GM18858 (cell line): Measurements from ENCODE around the gene B4GALNT2.
A peak's percentile ranks its signal among the peaks of the same experiment; 100 is the strongest.

ENCODE experiments used
- ATAC-seq: cut with Tn5 transposase; IDR thresholded peaks from one replicate; pipeline ENCODE4 v1.9.1; 2021; ENCODE audit not compliant: unreplicated experiment

B4GALNT2 gene

DNA sequence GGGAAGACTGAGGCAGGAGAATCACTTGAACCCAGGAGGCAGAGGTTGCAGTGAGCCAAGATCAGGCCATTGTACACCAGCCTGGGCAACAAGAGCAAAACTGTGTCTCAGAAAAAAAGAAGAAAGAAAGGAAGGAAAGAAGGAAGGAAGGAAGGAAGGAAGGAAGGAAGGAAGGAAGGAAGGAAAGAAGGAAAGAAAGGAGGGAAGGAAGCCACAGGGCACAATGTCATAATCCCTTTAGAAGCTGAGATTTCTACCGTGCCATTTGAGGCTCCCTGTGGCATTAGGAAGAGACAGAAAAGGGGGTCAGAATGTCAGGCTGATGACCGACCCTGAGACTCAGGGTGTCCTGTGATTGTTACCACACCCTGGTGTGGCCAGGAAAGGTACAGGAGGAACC lies 71.2 kb downstream of the B4GALNT2 start:
- ATAC-seq, result no peak

DNA sequence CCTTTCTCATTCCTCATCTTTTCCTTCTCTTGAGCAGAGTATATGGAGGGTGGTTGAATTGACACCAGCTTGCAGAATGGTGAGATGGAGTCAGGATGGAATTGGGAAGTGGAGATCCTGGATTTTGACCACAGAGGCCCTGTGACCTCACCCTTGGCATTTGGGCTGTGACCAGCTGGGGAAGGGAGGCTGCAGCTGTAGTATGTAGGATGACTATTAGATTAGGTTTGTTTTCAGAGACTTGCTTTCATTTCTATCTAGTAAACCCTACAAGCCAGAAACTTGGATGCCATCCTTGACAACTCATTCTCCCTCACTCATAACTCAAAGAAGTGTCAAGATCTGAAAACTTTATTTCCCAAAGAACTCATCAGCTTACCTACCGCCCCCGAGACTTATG lies 71.9 kb downstream of the B4GALNT2 start:
- no peak for ATAC-seq

DNA sequence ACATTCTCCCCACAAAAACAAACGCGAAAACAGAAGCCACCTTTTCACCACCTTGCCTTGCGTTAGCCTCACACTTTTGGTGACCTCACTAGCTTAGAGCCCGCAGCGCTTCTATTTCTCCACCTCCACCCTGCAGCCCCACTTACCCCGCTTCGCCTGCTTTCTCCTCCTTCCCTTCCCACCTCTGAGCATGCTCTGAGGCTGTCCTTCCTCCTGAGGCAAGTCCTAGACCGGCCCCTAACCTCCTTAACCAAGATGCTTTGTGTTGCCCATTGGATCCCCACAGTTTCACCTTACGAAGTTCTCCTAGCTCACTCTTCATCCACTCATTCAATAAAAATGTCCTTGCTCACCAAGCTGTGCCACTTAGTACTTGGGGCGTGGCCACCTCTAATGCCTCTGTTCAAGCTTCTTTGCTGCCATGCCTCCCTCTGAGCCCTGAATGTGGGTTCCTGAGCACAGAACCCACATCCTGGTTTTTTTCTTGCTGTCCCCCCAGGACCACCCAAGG lies 76.5 kb downstream of the B4GALNT2 start:
- ATAC-seq, result no peak

GRCh38 chr17:49210158-49211029 lies 77.8 kb downstream of the B4GALNT2 start, which contains the start of the genes ABI3 and GNGT2:
ABI3 (plus strand) TSS chr17:49210707; CDS start chr17:49210725, 18 bp downstream.
GNGT2 (minus strand) TSS chr17:49210574; CDS start chr17:49207422, 3,152 bp downstream.
- peak; percentile 73 for ATAC-seq

- ATAC-seq, result no peak
Observed at GRCh38 chr17:49213399-49213798, 80.8 kb downstream of the B4GALNT2 start.

- no peak for ATAC-seq
Observed at GRCh38 chr17:49213847-49214246, 81.3 kb downstream of the B4GALNT2 start.

- ATAC-seq, result no peak
Observed at GRCh38 chr17:49214676-49215360, 82.2 kb downstream of the B4GALNT2 start.

DNA sequence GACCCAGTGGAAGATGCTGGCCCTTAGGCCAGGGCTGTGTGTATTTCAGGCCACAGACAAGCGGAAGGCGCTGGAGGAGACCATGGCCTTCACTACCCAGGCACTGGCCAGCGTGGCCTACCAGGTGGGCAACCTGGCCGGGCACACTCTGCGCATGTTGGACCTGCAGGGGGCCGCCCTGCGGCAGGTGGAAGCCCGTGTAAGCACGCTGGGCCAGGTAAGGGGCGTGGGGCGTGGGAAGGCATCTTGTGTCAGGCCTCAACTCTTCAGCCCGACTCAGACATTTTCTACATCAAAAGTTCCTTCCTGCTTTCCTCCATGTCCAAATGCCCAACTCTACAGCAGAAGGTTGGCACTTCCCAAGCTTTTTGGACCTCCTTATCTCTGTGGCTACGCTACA lies 83.9 kb downstream of the B4GALNT2 start:
- no peak for ATAC-seq

GRCh38 chr17:49216953-49217650 lies 84.5 kb downstream of the B4GALNT2 start:
- no peak for ATAC-seq

- ATAC-seq, result peak; percentile 35
Observed at GRCh38 chr17:49217651-49218413, 85.3 kb downstream of the B4GALNT2 start.

DNA sequence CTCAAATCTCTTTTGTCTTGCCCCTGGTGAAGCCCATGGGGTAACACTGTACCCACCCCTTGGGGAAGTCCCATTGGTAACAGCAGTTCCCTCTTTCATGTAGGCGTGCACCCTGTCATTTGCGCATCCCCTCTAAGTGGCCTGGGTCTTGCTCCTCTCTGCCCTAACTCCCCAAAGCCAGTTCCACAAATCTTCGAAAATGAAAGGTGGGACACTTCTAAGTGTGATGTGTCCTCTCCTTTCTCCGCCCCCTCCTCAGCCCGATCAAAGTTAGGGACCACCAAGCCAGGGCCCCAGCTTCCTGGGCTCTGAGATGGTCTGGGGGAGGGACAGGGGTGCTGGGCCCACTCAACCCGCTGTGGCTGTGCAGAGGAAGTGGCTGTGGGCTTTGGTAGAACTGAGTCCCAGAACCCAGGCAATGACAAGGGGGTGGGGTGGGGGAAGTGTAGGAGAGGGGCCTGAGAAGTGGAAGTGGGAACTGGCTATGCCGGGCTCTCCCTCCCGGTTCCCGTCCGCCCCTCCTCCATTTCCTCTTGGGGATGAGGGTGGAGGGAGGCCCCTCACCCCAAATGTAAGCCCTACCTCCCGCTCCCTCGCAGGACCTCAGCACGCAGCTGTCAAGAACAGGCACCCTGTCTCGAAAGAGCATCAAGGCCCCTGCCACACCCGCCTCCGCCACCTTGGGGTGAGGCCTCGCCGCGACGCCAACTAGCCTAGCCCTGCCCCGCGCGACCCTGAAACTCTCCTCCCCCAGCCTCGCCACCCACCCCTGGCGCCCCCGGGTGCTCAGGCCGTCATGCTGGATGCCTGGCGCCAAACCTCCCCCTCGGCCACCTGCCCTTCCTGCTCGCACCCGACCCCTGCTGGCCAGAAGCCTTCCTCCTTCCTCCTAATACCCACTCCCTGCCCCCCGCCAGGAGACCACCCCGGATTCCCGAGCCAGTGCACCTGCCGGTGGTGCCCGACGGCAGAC lies 86.7 kb downstream of the B4GALNT2 start:
- ATAC-seq, result no peak

GRCh38 chr17:49219987-49220386 lies 87.4 kb downstream of the B4GALNT2 start:
- no peak for ATAC-seq

- ATAC-seq, result no peak
Observed at GRCh38 chr17:49223168-49223516, 90.6 kb downstream of the B4GALNT2 start.

- ATAC-seq, result no peak
Observed at GRCh38 chr17:49223517-49224197, 91.1 kb downstream of the B4GALNT2 start.

DNA sequence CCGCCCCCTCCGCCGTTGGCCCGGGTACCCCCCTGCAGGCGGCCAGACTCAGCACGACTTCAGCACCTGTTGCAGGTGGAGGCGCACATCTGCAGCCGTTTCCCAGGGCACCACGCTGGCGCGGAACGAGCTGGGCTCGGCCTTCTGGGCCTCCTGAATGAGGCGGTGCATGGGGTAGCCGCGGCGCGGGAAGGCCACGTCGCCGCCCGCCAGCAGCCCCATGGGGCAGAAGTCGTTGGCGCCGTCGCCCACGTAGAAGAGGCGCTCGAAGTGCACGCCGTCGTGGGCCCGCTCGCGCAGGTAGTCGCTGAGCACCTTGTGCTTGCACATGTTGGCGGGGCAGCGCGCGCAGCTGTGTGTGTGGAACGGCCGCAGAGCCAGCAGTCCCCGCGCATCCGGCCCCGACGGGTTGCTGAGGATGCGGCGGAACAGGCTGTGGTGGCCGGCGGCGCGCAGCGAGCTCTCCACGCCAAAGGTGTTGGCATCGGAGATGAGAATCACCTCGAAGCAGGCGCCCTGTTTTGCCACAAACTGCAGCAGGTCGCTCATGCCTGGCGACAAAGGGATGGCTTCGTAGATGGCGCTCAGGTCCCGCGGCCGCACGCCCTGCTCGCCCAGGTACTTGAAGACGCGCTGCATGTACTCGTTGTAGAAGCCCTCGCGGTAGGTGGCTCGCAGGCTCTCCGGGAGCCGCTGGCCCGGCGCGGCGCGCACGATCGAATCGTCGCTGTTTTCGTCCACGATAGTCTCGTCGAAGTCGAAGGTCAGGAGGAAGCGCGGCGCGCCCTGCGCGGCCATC lies 91.8 kb downstream of the B4GALNT2 start:
- ATAC-seq, result no peak

- ATAC-seq, result no peak
Observed at GRCh38 chr17:49224997-49225337, 92.4 kb downstream of the B4GALNT2 start.

GRCh38 chr17:49225554-49226236 lies 93.1 kb downstream of the B4GALNT2 start:
- ATAC-seq, result no peak
